ENCODE data around the gene BCAR1.

DNA sequence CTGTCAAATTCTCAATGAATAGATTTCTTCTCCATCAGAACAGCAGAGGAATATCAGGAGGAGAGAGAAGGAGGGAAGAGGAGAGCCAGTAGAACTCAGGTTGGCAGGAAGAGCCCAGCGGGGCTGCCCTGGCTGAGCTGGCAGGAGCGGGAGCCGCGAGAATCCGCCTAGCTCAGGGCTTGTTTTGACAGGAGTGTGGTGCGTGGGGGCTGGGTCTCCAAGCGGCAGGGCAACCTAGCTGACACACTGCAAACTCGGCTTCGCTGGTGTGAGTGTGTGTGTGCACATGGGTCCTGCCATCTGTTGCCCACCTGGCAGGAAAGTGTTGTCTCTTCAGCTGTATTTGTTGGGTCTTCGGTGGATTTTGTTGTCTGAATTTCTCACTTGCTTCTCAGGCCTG is 27.9 kb upstream of the BCAR1 start:
- TF ChIP-seq CTCF (IDR thresholded peaks at IDR 0.05) (no peak), POLR2A (IDR thresholded peaks at IDR 0.05; ENCODE audit: low read length) (no peak), JUNB (IDR thresholded peaks at IDR 0.05) (no peak), NR3C1 (IDR thresholded peaks at IDR 0.05) (no peak), FOSB (CRISPR knock-in tag; IDR thresholded peaks at IDR 0.05) (no peak), ZSCAN20 (CRISPR knock-in tag; IDR thresholded peaks at IDR 0.05) (no peak), MAX (IDR thresholded peaks at IDR 0.05) (no peak), CHD4 (IDR thresholded peaks at IDR 0.05; ENCODE audit: borderline replicate concordance) (no peak), CEBPB (IDR thresholded peaks at IDR 0.05) (no peak)
- TF ChIP-seq, protein P1, sequence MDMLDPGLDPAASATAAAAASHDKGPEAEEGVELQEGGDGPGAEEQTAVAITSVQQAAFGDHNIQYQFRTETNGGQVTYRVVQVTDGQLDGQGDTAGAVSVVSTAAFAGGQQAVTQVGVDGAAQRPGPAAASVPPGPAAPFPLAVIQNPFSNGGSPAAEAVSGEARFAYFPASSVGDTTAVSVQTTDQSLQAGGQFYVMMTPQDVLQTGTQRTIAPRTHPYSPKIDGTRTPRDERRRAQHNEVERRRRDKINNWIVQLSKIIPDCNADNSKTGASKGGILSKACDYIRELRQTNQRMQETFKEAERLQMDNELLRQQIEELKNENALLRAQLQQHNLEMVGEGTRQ (IDR thresholded peaks at IDR 0.05) = no peak
- TF ChIP-seq, protein P2, sequence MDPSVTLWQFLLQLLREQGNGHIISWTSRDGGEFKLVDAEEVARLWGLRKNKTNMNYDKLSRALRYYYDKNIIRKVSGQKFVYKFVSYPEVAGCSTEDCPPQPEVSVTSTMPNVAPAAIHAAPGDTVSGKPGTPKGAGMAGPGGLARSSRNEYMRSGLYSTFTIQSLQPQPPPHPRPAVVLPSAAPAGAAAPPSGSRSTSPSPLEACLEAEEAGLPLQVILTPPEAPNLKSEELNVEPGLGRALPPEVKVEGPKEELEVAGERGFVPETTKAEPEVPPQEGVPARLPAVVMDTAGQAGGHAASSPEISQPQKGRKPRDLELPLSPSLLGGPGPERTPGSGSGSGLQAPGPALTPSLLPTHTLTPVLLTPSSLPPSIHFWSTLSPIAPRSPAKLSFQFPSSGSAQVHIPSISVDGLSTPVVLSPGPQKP (IDR thresholded peaks at IDR 0.05; ENCODE audit: low read depth, low read length) = no peak
